HG03342 (cell line): Measurements from ENCODE around the gene RAPH1.

ENCODE experiments used
- ATAC-seq: cut with Tn5 transposase; IDR thresholded peaks from one replicate; pipeline ENCODE4 v1.9.1; 2021; ENCODE audit warnings: mild to moderate bottlenecking, moderate library complexity; ENCODE audit not compliant: unreplicated experiment

Gene RAPH1

DNA sequence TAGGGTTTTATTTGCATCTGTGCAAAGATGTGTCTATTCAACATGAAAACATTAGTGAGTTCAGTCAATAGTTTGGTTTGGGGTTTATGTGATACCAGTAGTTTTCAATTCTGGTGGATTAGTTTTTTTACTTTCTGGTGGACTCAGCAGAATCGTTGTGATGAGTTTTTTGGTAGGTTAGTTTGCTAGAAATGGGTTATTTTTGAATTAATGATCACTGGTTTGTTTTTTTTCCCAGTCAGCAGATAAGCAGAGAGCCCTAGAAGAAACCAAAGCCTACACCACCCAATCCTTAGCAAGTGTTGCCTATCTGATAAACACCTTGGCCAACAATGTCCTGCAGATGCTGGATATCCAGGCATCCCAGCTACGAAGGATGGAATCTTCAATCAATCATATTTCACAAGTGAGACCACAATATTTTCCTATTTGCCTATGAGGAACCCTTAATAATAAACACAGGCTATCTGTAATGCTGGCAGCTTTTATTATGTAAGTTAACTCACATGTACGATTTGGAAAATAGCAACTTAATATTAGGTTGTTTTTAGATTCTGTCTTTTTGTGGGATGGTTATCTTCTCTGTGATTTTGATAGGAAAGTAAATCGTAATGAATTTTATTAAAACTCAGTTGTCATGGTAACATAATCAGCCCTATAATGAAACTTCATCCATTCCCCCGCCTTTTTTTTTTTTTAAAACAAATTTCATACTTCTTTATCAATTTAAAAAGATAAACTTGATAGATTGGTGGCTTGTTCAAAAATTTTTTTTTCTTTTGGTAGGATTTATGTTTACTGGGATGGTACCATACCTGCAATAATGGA is 168.2 kb downstream of the RAPH1 start:
- no peak for ATAC-seq

DNA sequence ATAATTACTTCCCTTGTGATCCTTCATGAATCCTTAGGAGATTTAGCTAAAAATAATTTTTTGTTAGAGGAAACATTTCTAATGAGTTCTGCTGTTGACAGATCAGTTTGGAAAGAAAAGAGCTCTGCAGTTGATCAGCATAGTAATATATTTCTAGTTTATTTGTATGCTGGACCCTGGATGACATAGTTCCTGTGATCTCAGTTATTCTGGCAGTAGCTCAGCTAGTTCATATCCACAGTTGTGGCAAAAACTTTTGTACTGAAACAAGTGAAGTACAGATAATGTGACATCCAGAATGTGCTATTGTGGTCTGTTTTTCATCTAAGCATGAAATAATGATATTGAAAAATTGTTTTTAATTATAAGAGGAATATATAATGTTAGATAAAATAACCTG is 173.2 kb downstream of the RAPH1 start:
- no peak for ATAC-seq

DNA sequence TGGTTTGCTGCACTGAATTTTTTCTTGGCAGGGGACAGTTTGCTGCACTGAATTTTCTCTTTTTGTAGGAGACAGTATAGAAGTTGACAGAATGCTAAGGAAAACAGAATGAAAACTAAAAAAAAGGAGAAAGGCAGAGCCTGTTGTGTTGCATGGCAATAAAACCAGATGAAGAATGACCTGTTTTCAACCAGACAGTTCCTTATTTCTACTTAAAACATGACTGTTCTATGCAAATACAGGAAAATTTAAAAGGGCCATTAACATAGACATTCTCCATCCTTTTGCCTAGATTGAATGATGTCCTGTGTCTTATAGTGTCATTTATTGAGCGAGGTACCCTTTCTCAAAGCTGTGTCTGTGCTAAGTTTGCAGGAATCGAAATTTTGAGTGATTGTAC is 173.6 kb downstream of the RAPH1 start:
- no peak for ATAC-seq

DNA sequence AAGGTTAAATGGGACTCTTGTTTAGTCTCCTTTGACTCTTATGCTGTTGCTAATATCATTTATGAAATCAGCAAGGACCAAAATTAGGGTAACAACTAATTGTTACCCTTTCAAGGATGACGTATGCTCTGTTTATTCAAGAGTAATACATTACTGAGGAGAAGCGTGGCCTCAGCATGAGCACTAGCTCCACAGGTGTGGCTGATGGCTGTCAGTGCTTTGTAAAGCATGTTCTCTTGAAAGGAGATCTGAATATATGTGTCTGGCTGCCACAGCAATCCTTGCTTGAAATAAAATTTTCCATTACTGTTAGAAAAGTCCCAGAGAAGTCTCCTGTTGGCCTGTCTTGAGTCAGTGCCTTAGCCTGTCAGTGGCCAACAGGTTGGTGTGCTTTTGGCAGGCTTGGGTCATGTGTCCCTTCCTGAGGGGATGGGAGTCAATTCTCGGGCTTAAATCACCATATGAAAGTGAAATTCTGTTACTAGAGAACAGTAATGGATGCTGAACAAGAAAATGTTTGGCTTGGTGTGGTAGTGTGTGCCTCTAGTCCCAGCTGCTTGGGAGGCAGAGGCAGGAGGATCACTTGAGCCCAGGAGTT is 174.2 kb downstream of the RAPH1 start:
- no peak for ATAC-seq

DNA sequence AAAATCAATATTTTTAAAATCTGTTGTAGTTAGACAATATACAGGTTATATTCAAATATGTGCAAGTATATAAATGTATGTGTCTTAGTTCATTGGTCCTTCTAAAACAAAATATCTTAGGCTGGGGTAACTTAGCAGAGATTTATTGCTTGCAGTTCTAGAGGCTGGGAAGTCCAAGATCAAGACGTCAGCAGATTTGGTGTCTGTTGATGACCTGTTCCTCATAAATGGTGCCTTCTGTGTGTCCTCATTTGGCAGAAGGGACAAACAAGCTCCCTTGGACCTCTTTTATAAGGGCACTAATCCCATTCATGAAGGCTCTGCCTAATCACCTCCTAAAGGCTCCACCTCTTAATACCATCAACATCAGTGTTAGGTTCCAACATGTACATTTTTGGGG is 175.7 kb downstream of the RAPH1 start:
- ATAC-seq: no peak

DNA sequence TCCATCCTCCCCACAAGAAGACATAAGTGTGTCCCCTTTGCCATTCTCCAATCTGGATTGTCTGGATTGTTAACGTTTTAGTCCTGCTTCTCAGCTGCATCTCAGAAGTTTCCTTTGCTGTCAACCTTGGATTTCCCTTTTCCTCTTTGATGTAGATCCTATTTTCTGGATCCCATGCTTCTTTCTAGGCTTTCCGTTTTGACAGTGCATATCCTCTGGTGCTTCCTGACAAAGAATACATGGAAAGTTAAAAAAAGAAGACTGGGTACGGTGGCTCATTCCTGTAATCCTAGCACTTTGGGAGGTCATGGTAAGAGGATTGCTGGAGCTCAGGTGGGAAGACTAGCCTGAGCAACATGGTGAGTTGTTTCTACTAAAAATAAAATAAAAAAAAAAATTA is 180.1 kb downstream of the RAPH1 start:
- no peak for ATAC-seq

DNA sequence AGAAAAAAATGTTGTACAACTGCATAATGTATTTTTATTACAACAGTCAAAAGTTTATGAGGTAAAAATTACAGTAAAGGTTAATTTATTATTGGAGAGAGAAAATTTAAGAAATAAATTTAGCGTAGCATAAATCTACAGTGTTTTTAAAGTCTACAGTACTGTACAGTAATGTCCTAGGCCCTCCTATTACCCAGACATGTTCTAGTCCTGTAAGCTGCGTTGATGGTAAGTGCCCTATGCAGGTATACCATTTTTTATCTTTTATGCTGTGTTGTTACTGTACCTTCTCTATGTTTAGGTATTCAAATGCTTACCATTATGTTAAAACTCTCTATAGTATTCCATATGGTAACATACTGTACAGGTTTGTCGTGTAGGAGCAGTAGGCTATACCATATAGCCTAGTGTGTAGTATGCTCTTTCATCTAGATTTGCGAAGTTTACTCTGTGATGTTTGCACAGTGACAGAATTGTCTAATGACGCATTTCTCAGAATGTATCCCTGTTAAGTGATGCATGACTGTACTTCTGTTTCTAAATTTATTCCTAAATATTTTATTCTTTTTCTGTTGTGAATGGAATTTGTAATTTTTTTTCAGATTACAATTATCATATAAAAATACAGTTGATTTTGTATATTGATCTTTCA is 182.4 kb downstream of the RAPH1 start:
- ATAC-seq: no peak

DNA sequence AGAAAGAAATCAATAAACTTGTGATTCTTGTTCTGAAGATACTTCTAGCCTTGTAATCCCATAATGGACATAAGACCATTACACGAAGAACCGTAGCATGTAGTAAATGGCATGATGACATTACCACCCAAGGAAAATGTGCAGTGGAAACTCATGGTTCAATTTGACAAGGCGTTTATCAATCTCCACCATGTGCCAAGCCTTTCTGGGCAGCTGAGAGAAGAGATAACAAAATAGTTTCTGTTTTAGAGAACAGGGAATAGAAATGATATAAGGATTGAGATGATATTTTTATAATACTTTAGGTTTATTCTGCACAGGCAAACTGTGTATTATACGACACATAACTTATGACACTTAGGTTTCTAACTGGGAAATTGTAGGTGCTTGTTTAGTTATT is 187.7 kb downstream of the RAPH1 start:
- ATAC-seq: no peak

DNA sequence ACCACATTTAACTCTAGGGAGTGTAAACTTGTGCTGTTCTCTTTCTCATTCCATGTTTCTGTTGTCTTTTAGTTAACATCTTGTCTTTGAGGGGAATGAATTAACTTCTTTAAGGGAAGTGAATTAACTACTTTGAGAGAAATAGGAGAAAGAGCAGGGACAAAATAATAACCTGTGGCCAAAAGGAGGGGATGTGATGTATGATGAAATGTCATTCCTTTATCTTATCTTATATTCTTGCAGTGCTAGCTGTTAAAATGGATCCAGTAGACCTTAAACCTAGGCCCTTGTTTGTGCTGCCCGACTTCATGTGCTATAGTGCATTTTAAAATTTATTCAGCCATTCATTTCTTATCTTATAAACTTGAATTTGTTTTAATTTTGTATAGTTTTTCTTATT is 188.5 kb downstream of the RAPH1 start:
- ATAC-seq: no peak

DNA sequence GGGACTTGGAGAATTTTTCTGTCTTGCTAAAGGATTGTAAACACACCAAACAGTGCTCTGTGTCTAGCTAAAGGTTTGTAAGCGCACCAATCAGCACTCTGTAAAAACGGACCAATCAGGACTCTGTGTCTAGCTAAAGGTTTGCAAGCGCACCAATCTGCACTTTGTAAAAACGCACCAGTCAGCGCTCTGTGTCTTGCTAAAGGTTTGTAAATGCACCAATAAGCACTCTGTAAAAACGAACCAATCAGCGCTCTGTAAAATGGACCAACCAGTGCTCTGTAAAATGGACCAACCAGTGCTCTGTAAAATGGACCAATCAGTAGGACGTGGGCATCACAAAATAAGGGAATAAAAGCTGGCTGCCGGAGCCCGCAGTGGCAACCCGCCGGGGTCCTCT is 190.4 kb downstream of the RAPH1 start:
- ATAC-seq: no peak
